ENCODE measurements around the gene CD59.

Gene CD59

GRCh38 chr11:33703788-33704187 is 32.4 kb downstream of the CD59 start:
- CTCF ChIA-PET = interaction anchor here (2.8 to 5.4 kb wide), 2 partner anchors 13 to 38 kb away, joined by 17 to 36 read pairs; no protein-coding TSS in a partner anchor
- TF ChIP-seq CTCF (IDR thresholded peaks at IDR 0.05; ENCODE audit: control extremely low read depth, extremely low read depth, low read depth, missing control alignments) = no peak
- DNase-seq (ENCODE audit: extremely low spot score) = no peak
- POLR2A ChIA-PET = no interaction called here

GRCh38 chr11:33703234-33703633 is 33.0 kb downstream of the CD59 start:
- POLR2A ChIA-PET = no interaction called here
- CTCF ChIA-PET = interaction anchor here (5.4 kb wide), 1 partner anchor 14 kb away, joined by 36 read pairs; no protein-coding TSS in a partner anchor
- no peak for TF ChIP-seq CTCF (IDR thresholded peaks at IDR 0.05; ENCODE audit: control extremely low read depth, extremely low read depth, low read depth, missing control alignments)
- DNase-seq (ENCODE audit: extremely low spot score) = no peak

GRCh38 chr11:33701302-33702230 is 34.7 kb downstream of the CD59 start:
- TF ChIP-seq CTCF (IDR thresholded peaks at IDR 0.05; ENCODE audit: control extremely low read depth, extremely low read depth, low read depth, missing control alignments) = no peak
- ChIA-PET CTCF (interaction anchor here (0.6 to 5.4 kb wide), 7 partner anchors 9 to 347 kb away, joined by 3 to 36 read pairs (median 9); no protein-coding TSS in a partner anchor), POLR2A (no interaction called here)
- no peak for DNase-seq (ENCODE audit: extremely low spot score)

GRCh38 chr11:33700502-33701271 is 35.5 kb downstream of the CD59 start, which contains the start of gene C11orf91:
Gene C11orf91 (minus strand): TSS chr11:33700826. CDS start chr11:33700740, 86 bp downstream.
- peak; percentile 97 for DNase-seq (ENCODE audit: extremely low spot score)
- ChIA-PET POLR2A (interaction anchor here (0.6 to 1.0 kb wide), 2 partner anchors 10 to 12 kb away, joined by 3 to 4 read pairs; no protein-coding TSS in a partner anchor), CTCF (interaction anchor here (0.6 to 5.4 kb wide), 10 partner anchors 9 to 346 kb away, joined by 3 to 36 read pairs (median 4); no protein-coding TSS in a partner anchor)
- no peak for TF ChIP-seq CTCF (IDR thresholded peaks at IDR 0.05; ENCODE audit: control extremely low read depth, extremely low read depth, low read depth, missing control alignments)

- ChIA-PET POLR2A (interaction anchor here (0.6 to 1.0 kb wide), 2 partner anchors 11 to 13 kb away, joined by 3 to 4 read pairs; no protein-coding TSS in a partner anchor), CTCF (interaction anchor here (1.0 to 3.7 kb wide), 6 partner anchors 12 to 337 kb away, joined by 3 to 17 read pairs (median 4); no protein-coding TSS in a partner anchor)
- no peak for TF ChIP-seq CTCF (IDR thresholded peaks at IDR 0.05; ENCODE audit: control extremely low read depth, extremely low read depth, low read depth, missing control alignments)
- no peak for DNase-seq (ENCODE audit: extremely low spot score)
Measured at GRCh38 chr11:33700063-33700501, 36.1 kb downstream of the CD59 start.
